ENCODE results near the gene FAM229B. TPM values are rescaled to one million over a fixed set of nuclear protein-coding genes. Genes with fewer than 3 reads are reported as not detected.

The FAM229B gene
- total and polyA plus RNA-seq, 2 donors from 2014 or later = 27.2 to 77.1 TPM

DNA sequence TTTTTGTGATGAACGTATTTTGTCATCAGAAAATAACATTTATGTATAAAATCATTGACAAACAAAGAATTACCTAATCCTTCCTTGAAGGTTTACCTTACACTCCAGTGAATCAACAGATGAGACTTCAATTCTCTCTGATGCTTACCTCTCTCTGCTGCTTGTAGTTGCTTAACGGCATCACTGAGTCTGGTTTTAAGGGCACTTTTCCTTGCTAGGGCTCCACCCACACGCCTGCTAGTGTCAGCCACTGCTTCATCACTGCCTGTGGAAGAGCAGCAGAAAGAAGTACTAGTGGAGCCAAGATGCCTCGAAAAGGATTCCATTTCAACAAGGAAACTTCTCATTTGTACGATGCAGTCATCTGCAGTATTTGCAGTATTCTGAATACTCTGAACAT is 63.0 kb downstream of the FAM229B start:
- Histone ChIP-seq H3K27me3 (ENCODE audit: control insufficient read depth, insufficient read depth, low read length) (no peaks in the 10 kb centered on the region), H3K36me3 (ENCODE audit: control insufficient read depth in 2 of 3, insufficient read depth in 3 of 3, low read length in 3 of 3) (no peaks in the 10 kb centered on the region), H3K4me3 (ENCODE audit: low read length in 3 of 3) (no peak overlapping the region), H3K4me1 (ENCODE audit: control insufficient read depth in 2 of 3, insufficient read depth in 2 of 3, low read depth in 1 of 3, low read length in 3 of 3) (no peaks in the 10 kb centered on the region), H3K9ac (ENCODE audit: low read length in 3 of 3) (no peak overlapping the region), H3K9me3 (ENCODE audit: control insufficient read depth in 2 of 3, insufficient read depth in 1 of 3, low read length in 3 of 3) (no peaks in the 10 kb centered on the region), H3K27ac (ENCODE audit: low read depth in 2 of 2, low read length in 2 of 2) (peak overlapping the region in 1 of 2 donors; percentile 57)
- TF ChIP-seq, protein P1, sequence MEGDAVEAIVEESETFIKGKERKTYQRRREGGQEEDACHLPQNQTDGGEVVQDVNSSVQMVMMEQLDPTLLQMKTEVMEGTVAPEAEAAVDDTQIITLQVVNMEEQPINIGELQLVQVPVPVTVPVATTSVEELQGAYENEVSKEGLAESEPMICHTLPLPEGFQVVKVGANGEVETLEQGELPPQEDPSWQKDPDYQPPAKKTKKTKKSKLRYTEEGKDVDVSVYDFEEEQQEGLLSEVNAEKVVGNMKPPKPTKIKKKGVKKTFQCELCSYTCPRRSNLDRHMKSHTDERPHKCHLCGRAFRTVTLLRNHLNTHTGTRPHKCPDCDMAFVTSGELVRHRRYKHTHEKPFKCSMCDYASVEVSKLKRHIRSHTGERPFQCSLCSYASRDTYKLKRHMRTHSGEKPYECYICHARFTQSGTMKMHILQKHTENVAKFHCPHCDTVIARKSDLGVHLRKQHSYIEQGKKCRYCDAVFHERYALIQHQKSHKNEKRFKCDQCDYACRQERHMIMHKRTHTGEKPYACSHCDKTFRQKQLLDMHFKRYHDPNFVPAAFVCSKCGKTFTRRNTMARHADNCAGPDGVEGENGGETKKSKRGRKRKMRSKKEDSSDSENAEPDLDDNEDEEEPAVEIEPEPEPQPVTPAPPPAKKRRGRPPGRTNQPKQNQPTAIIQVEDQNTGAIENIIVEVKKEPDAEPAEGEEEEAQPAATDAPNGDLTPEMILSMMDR (IDR thresholded peaks at IDR 0.05; ENCODE audit: borderline replicate concordance, extremely low read depth, insufficient read depth) = no peak
- intact Hi-C loops (cut with DNase I) = no loop called here
- FAIRE-seq = no peak
- DNase-seq = no peak

Other genes with a start within 250 kb of the FAM229B start
- gene FYN, start 214.1 kb upstream of the FAM229B start, total RNA-seq = 52.4 TPM
- gene FYN, start 214.1 kb upstream of the FAM229B start, polyA plus RNA-seq (ENCODE audit: insufficient read depth, low read depth, low replicate concordance) = 34.5 TPM
- gene CCN6, start 33.5 kb upstream of the FAM229B start, total RNA-seq = 6.7 TPM
- 8.4 TPM for gene CCN6, start 33.5 kb upstream of the FAM229B start, polyA plus RNA-seq (ENCODE audit: insufficient read depth, low read depth, low replicate concordance)
- 21.2 TPM for gene TUBE1, start 109 bp upstream of the FAM229B start, total RNA-seq
- 13.6 TPM for gene TUBE1, start 109 bp upstream of the FAM229B start, polyA plus RNA-seq (ENCODE audit: insufficient read depth, low read depth, low replicate concordance)
- gene LAMA4, start 167.0 kb downstream of the FAM229B start, total RNA-seq = 20.7 TPM
- gene LAMA4, start 167.0 kb downstream of the FAM229B start, polyA plus RNA-seq (ENCODE audit: insufficient read depth, low read depth, low replicate concordance) = 5.6 TPM

Measured in kidney (tissue), 14 donors.